HCT116 (cell line): ENCODE measurements around the gene EIF4ENIF1. TPM values are rescaled to one million over a fixed set of nuclear protein-coding genes. Genes with fewer than 3 reads are reported as not detected.

Experiments
- ATAC-seq: fragments of 200-7000 bp; cut with Tn5 transposase; 2 replicates; pipeline ENCODE4 v1.9.1; 2020; ENCODE audit warnings: mild to moderate bottlenecking, moderate library complexity
- BruUV-seq: library from RNA; stranded (reverse); fragments of 400-500 nt; replicated peaks from 2 replicates; lab custom pipeline; 2021; lab: Mats Ljungman, UMichigan
- CTCF ChIA-PET: fragments of 300-600 bp; sonication (Branson Sonifier 250); formaldehyde crosslinking; loops from one replicate; lab custom pipeline; 2021; ENCODE audit warnings: antibody characterized with exemption; lab: Charles Lee
- POLR2A ChIA-PET: fragments of 300-600, 350-600 bp; sonication (Branson Sonifier 250); formaldehyde crosslinking; loops from one replicate; lab custom pipeline; 2021; ENCODE audit warnings: antibody characterized with exemption; lab: Charles Lee
- RAD21 ChIA-PET, 2 experiments: fragments of 300-600 bp; sonication (Branson Sonifier 250); formaldehyde crosslinking; loops; one replicate each; lab custom pipeline; 2023; ENCODE audit warnings: low total read pairs in 2 of 2; ENCODE audit not compliant: uncharacterized antibody in 2 of 2, unreplicated experiment in 2 of 2, low non-redundant PET in 1 of 2; lab: Charles Lee
- DNase-seq: peaks from one replicate; pipeline ENCODE4 v3.0.0-alpha.2; 2010; ENCODE audit warnings: low read depth, low spot score
- H2AFZ ChIP-seq: fragments of 200-600 bp; shearing (Covaris generic), sonication (generic); 2 replicates; pipeline ENCODE4 v1.6.1; 2017; ENCODE audit warnings: low read depth, mixed run types, mixed read lengths, antibody characterized with exemption, low read length; ENCODE audit not compliant: poor library complexity, severe bottlenecking
- H3K27ac ChIP-seq: 2 replicates; pipeline ENCODE4 v1.5.1; 2012; ENCODE audit warnings: low read depth, low read length
- H3K27me3 ChIP-seq: fragments of 200-600 bp; sonication (generic); 2 replicates; pipeline ENCODE4 v1.6.1; 2016; ENCODE audit warnings: mixed run types, low read length, mixed read lengths; ENCODE audit not compliant: insufficient read depth
- H3K36me3 ChIP-seq, 2 experiments: fragments of 200-500 bp in 1 of 2; fragments of 200-600 bp in 1 of 2; sonication (Bioruptor generic) in 1 of 2; sonication (generic) in 1 of 2; 2 replicates each; pipeline versions ENCODE4 v1.5.1 to v1.6.1; 2014 to 2016; ENCODE audit warnings: low read length in 2 of 2, inconsistent platforms in 1 of 2, mixed read lengths in 1 of 2, mixed run types in 1 of 2; ENCODE audit not compliant: insufficient read depth in 2 of 2, control insufficient read depth in 1 of 2
- H3K4me1 ChIP-seq, 2 experiments: fragments of 200-600 bp in 1 of 2; sonication (generic) in 1 of 2; 2 replicates each; pipeline versions ENCODE4 v1.5.1 to v1.6.1; 2012 to 2017; ENCODE audit warnings: low read length in 2 of 2, inconsistent platforms in 1 of 2, mild to moderate bottlenecking in 1 of 2, mixed read lengths in 1 of 2, mixed run types in 1 of 2, moderate library complexity in 1 of 2; ENCODE audit not compliant: insufficient read depth in 2 of 2, control insufficient read depth in 1 of 2
- H3K4me2 ChIP-seq: fragments of 200-600 bp; sonication (generic); 2 replicates; pipeline ENCODE4 v1.6.1; 2017; ENCODE audit warnings: mixed run types, low read length, mixed read lengths
- H3K4me3 ChIP-seq, 2 experiments: fragments of 200-600 bp in 1 of 2; sonication (generic) in 1 of 2; replicated peaks in 1 of 2; 2 replicates each; pipeline ENCODE4 v1.5.1; 2011 to 2016; ENCODE audit warnings: low read length in 2 of 2, control low read depth in 1 of 2, low read depth in 1 of 2, mild to moderate bottlenecking in 1 of 2, mixed read lengths in 1 of 2, mixed run types in 1 of 2
- H3K79me2 ChIP-seq: fragments of 200-600 bp; sonication (generic); 2 replicates; pipeline ENCODE4 v1.6.1; 2017; ENCODE audit warnings: mild to moderate bottlenecking, mixed run types, low read length, moderate library complexity, mixed read lengths; ENCODE audit not compliant: insufficient read depth
- H3K9ac ChIP-seq: fragments of 200-600 bp; sonication (generic); 2 replicates; pipeline ENCODE4 v1.6.1; 2016; ENCODE audit warnings: low read length, mixed read lengths
- H3K9me2 ChIP-seq: fragments of 200-600 bp; sonication (generic), shearing (Covaris generic); 2 replicates; pipeline ENCODE4 v1.6.1; 2017; ENCODE audit warnings: mixed run types, mild to moderate bottlenecking, moderate library complexity; ENCODE audit not compliant: insufficient read depth
- H3K9me3 ChIP-seq, 2 experiments: fragments of 200-500 bp in 1 of 2; fragments of 200-600 bp in 1 of 2; sonication (Bioruptor generic) in 1 of 2; sonication (generic) in 1 of 2; 2 replicates each; pipeline ENCODE4 v1.6.1; 2014 to 2017; ENCODE audit warnings: low read length in 2 of 2, mixed read lengths in 2 of 2, inconsistent platforms in 1 of 2, low read depth in 1 of 2, mild to moderate bottlenecking in 1 of 2, mixed run types in 1 of 2, moderate library complexity in 1 of 2; ENCODE audit not compliant: control insufficient read depth in 1 of 2, insufficient read depth in 1 of 2
- H4K20me1 ChIP-seq: fragments of 200-600 bp; sonication (generic), shearing (Covaris generic); 2 replicates; pipeline ENCODE4 v1.6.1; 2017; ENCODE audit warnings: mixed run types, mild to moderate bottlenecking, moderate library complexity; ENCODE audit not compliant: insufficient read depth
- CBX3 ChIP-seq: IDR thresholded peaks from 2 replicates; pipeline ENCODE4 v1.6.1; 2012; ENCODE audit warnings: low read depth
- CEBPB ChIP-seq: IDR thresholded peaks from 2 replicates; pipeline ENCODE4 v1.6.1; 2012; ENCODE audit warnings: low read depth
- EGR1 ChIP-seq: IDR thresholded peaks from 2 replicates; pipeline ENCODE4 v1.6.1; 2012; ENCODE audit warnings: low read depth
- ELF1 ChIP-seq: IDR thresholded peaks from 2 replicates; pipeline ENCODE4 v1.6.1; 2012; ENCODE audit warnings: low read depth, borderline replicate concordance
- EZH2phosphoT487 ChIP-seq: fragments of 200-600 bp; IDR thresholded peaks from 2 replicates; pipeline ENCODE4 v1.6.1; 2018; ENCODE audit warnings: antibody characterized with exemption, borderline replicate concordance
- POLR2A ChIP-seq: IDR thresholded peaks from 2 replicates; pipeline ENCODE4 v1.7.0; 2011; ENCODE audit warnings: borderline replicate concordance; ENCODE audit not compliant: insufficient read depth, insufficient read length; ENCODE audit errors: extremely low read depth
- POLR2AphosphoS5 ChIP-seq: IDR thresholded peaks from 2 replicates; pipeline ENCODE4 v1.6.1; 2011; ENCODE audit warnings: mild to moderate bottlenecking, low read depth, low read length, moderate library complexity
- RAD21 ChIP-seq: IDR thresholded peaks from 2 replicates; pipeline ENCODE4 v1.6.1; 2012; ENCODE audit warnings: low read depth, mild to moderate bottlenecking
- SIN3A ChIP-seq: IDR thresholded peaks from 2 replicates; pipeline ENCODE4 v1.6.1; 2012; ENCODE audit warnings: low read depth
- SRF ChIP-seq: IDR thresholded peaks from 2 replicates; pipeline ENCODE4 v1.6.1; 2012; ENCODE audit warnings: low read depth
- TCF7L2 ChIP-seq: IDR thresholded peaks from 2 replicates; pipeline ENCODE4 v1.7.0; 2011; ENCODE audit warnings: borderline replicate concordance, inconsistent platforms; ENCODE audit not compliant: insufficient read depth, insufficient read length; ENCODE audit errors: extremely low read depth
- YY1 ChIP-seq: IDR thresholded peaks from 2 replicates; pipeline ENCODE4 v1.6.1; 2011; ENCODE audit warnings: low read length, low read depth, moderate library complexity, mild to moderate bottlenecking; ENCODE audit not compliant: insufficient replicate concordance; ENCODE audit errors: extremely low read depth
- intact Hi-C: fragments of 100-400 bp; cut with micrococcal nuclease; formaldehyde crosslinking; loops from 2 replicates; pipeline ENCODE4 v1.10.0; 2022
- total RNA-seq: library from RNA; stranded (reverse); gene quantifications from one replicate; pipeline ENCODE4 v1.2.1, GENCODE V29; 2021; ENCODE audit not compliant: unreplicated experiment
- TF ChIP-seq, protein P1 (sequence below), 3 experiments: fragments of 200-600 bp in 1 of 3; sonication (generic) in 1 of 3; IDR thresholded peaks in 2 of 3; conservative IDR thresholded peaks in 1 of 3; 2 replicates each; pipeline ENCODE4 v1.5.1; 2012 to 2017; ENCODE audit warnings: low read depth in 2 of 3, low read length in 2 of 3, antibody characterized with exemption in 1 of 3, borderline replicate concordance in 1 of 3, control low read depth in 1 of 3, mild to moderate bottlenecking in 1 of 3, mixed read lengths in 1 of 3, mixed run types in 1 of 3, moderate library complexity in 1 of 3; ENCODE audit not compliant: insufficient read depth in 1 of 3
- TF ChIP-seq, protein P2 (sequence below): IDR thresholded peaks from 2 replicates; pipeline ENCODE4 v1.6.1; 2012; ENCODE audit warnings: low read depth

EIF4ENIF1 gene
- total RNA-seq, 1 experiment from 2014 or later = 24.2 TPM

DNA sequence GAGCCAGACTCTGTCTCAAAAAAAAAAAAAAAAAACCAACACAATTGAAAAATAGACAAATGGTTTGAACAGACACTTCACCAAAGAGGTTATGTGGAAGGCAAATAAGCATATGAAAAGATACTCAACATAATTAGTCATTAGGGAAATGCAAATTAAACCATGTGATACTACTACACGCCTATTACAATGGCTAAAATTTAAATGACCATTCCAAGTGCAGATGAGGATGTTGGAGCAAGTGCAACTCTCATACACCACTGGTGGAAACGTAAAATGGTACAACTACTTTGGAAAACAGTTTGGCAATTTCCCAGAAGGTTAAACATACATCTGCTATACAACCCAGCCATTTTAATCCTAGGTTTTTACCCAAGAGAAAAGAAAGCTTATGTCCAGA lies 24.3 kb downstream of the EIF4ENIF1 start:
- H3K4me1 ChIP-seq = no peaks in the 10 kb centered on the region; a peak in 1 of 4 replicates
- CTCF ChIA-PET = no interaction called here

More for the DNA sequence above, 24.3 kb downstream of the EIF4ENIF1 start:
- TF ChIP-seq, protein P1, sequence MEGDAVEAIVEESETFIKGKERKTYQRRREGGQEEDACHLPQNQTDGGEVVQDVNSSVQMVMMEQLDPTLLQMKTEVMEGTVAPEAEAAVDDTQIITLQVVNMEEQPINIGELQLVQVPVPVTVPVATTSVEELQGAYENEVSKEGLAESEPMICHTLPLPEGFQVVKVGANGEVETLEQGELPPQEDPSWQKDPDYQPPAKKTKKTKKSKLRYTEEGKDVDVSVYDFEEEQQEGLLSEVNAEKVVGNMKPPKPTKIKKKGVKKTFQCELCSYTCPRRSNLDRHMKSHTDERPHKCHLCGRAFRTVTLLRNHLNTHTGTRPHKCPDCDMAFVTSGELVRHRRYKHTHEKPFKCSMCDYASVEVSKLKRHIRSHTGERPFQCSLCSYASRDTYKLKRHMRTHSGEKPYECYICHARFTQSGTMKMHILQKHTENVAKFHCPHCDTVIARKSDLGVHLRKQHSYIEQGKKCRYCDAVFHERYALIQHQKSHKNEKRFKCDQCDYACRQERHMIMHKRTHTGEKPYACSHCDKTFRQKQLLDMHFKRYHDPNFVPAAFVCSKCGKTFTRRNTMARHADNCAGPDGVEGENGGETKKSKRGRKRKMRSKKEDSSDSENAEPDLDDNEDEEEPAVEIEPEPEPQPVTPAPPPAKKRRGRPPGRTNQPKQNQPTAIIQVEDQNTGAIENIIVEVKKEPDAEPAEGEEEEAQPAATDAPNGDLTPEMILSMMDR (IDR thresholded peaks at IDR 0.05 in 2 of 3, conservative IDR thresholded peaks at IDR 0.05 in 1 of 3; ENCODE audit: borderline replicate concordance in 1 of 3, insufficient read depth in 1 of 3, low read depth in 2 of 3, low read length in 2 of 3) = no peak
- TF ChIP-seq SIN3A (no peak), EGR1 (no peak), CEBPB (no peak), SRF (no peak), EZH2phosphoT487 (no peak), ELF1 (no peak), POLR2AphosphoS5 (no peak), RAD21 (no peak), TCF7L2 (no peak), POLR2A (no peak), CBX3 (no peak), YY1 (no peak)
- TF ChIP-seq, protein P2, sequence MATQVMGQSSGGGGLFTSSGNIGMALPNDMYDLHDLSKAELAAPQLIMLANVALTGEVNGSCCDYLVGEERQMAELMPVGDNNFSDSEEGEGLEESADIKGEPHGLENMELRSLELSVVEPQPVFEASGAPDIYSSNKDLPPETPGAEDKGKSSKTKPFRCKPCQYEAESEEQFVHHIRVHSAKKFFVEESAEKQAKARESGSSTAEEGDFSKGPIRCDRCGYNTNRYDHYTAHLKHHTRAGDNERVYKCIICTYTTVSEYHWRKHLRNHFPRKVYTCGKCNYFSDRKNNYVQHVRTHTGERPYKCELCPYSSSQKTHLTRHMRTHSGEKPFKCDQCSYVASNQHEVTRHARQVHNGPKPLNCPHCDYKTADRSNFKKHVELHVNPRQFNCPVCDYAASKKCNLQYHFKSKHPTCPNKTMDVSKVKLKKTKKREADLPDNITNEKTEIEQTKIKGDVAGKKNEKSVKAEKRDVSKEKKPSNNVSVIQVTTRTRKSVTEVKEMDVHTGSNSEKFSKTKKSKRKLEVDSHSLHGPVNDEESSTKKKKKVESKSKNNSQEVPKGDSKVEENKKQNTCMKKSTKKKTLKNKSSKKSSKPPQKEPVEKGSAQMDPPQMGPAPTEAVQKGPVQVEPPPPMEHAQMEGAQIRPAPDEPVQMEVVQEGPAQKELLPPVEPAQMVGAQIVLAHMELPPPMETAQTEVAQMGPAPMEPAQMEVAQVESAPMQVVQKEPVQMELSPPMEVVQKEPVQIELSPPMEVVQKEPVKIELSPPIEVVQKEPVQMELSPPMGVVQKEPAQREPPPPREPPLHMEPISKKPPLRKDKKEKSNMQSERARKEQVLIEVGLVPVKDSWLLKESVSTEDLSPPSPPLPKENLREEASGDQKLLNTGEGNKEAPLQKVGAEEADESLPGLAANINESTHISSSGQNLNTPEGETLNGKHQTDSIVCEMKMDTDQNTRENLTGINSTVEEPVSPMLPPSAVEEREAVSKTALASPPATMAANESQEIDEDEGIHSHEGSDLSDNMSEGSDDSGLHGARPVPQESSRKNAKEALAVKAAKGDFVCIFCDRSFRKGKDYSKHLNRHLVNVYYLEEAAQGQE = no peak
- H3K9me2 ChIP-seq = no peaks in the 10 kb centered on the region
- ChIA-PET POLR2A (no interaction called here), RAD21 (no interaction called here)
- DNase-seq (no peak), ATAC-seq (no peak)
- BruUV-seq = no TSS peak
- peaks cover 20 to 49% of the 10 kb centered on the region in 2 experiments; a peak in 3 of 4 replicates for H3K36me3 ChIP-seq
- H4K20me1 ChIP-seq = no peaks in the 10 kb centered on the region
- no peak overlapping the region for H3K4me3 ChIP-seq
- H3K9me3 ChIP-seq = no peaks in the 10 kb centered on the region
- H3K27ac ChIP-seq = no peak overlapping the region
- H3K27me3 ChIP-seq = no peaks in the 10 kb centered on the region
- no peak overlapping the region for H3K4me2 ChIP-seq
- H3K79me2 ChIP-seq = peaks cover 33% of the 10 kb centered on the region
- intact Hi-C loops = no loop called here
- no peak overlapping the region for H3K9ac ChIP-seq
- H2AFZ ChIP-seq = no peak overlapping the region
